ENCODE data around the gene RIIAD1. TPM values are rescaled to one million over a fixed set of nuclear protein-coding genes. Genes with fewer than 3 reads are reported as not detected.
"Not testable (repeated sequence)": the region's sequence is repeated elsewhere in the genome, so short reads cannot be mapped to it uniquely, and the experiment has no call there.

The RIIAD1 gene
- polyA plus RNA-seq, result 13.5 TPM
- long read RNA-seq, donor 1, result 0 reads
- long read RNA-seq, donor 2, partial matches to known transcripts, result 0 of 1 reads
- long read RNA-seq, donor 2, other reads (novel, unspliced or antisense), result 0 of 1 reads
- long read RNA-seq, donor 3, result 0 reads
- long read RNA-seq, donor 4, result 0 reads
- long read RNA-seq, donor 5, partial matches to known transcripts, result 0 of 2 reads
- long read RNA-seq, donor 5, other reads (novel, unspliced or antisense), result 0 of 2 reads
- long read RNA-seq, donor 6, partial matches to known transcripts, result 0 of 5 reads
- long read RNA-seq, donor 6, other reads (novel, unspliced or antisense), result 5 of 5 reads
- long read RNA-seq, donor 7, partial matches to known transcripts, result 0 of 1 reads
- long read RNA-seq, donor 7, other reads (novel, unspliced or antisense), result 0 of 1 reads
- long read RNA-seq, donor 8, partial matches to known transcripts, result 0 of 14 reads
- long read RNA-seq, donor 8, other reads (novel, unspliced or antisense), result 12 of 14 reads
- long read RNA-seq, donor 9, partial matches to known transcripts, result 0 of 5 reads
- long read RNA-seq, donor 9, other reads (novel, unspliced or antisense), result 5 of 5 reads
- long read RNA-seq, donor 10, partial matches to known transcripts, result 0 of 10 reads
- long read RNA-seq, donor 10, other reads (novel, unspliced or antisense), result 9 of 10 reads
- long read RNA-seq, donor 11, result 0 reads

- DNase-seq, result no peak
- H3K4me1 ChIP-seq (ENCODE audit: control insufficient read depth, insufficient read depth, low read length), result peaks cover 29% of the 10 kb centered on the region
- peak within 1 kb of the TSS; percentile 47 for H3K27ac ChIP-seq (ENCODE audit: low read length)
- no peaks in the 10 kb centered on the region for H3K36me3 ChIP-seq (ENCODE audit: control insufficient read depth, insufficient read depth, low read length)
- no peaks in the 10 kb centered on the region for H3K9me3 ChIP-seq (ENCODE audit: control insufficient read depth, low read depth, low read length)
- peak within 1 kb of the TSS; percentile 33 for H3K4me3 ChIP-seq (ENCODE audit: low read length)
- no CpG with 5 or more reads among the region's 44 CpGs for WGBS (ENCODE audit: insufficient coverage, low lambda C conversion rate)
- no peaks in the 10 kb centered on the region for H3K27me3 ChIP-seq (ENCODE audit: control insufficient read depth, insufficient read depth, low read length)
These were observed at the start of gene RIIAD1 for GRCh38 chr1:151720974-151721787. TSS of gene RIIAD1 (plus strand) at chr1:151721522. CDS start at chr1:151721537, 15 bp downstream.

GRCh38 chr1:151673407-151673806 lies 47.9 kb upstream of the RIIAD1 start:
- H3K36me3 ChIP-seq (ENCODE audit: control insufficient read depth, insufficient read depth, low read length), result peaks cover 13% of the 10 kb centered on the region
- no peaks in the 10 kb centered on the region for H3K27me3 ChIP-seq (ENCODE audit: control insufficient read depth, insufficient read depth, low read length)
- WGBS (ENCODE audit: insufficient coverage, low lambda C conversion rate), result 57% methylated on average over 1 of the region's 1 CpG

GRCh38 chr1:151680391-151680790 lies 40.9 kb upstream of the RIIAD1 start:
- 60% methylated on average over 1 of the region's 4 CpGs for WGBS (ENCODE audit: insufficient coverage, low lambda C conversion rate)

More at GRCh38 chr1:151673407-151673806, 47.9 kb upstream of the RIIAD1 start:
- Histone ChIP-seq H3K4me1 (ENCODE audit: control insufficient read depth, insufficient read depth, low read length) (no peaks in the 10 kb centered on the region), H3K4me3 (ENCODE audit: low read length) (no peak overlapping the region), H3K9me3 (ENCODE audit: control insufficient read depth, low read depth, low read length) (no peaks in the 10 kb centered on the region), H3K27ac (ENCODE audit: low read length) (no peak overlapping the region)
- DNase-seq, result no peak

GRCh38 chr1:151680826-151681225 lies 40.5 kb upstream of the RIIAD1 start:
- Histone ChIP-seq H3K9me3 (ENCODE audit: control insufficient read depth, low read depth, low read length) (no peaks in the 10 kb centered on the region), H3K4me3 (ENCODE audit: low read length) (no peak overlapping the region), H3K27ac (ENCODE audit: low read length) (no peak overlapping the region), H3K4me1 (ENCODE audit: control insufficient read depth, insufficient read depth, low read length) (no peaks in the 10 kb centered on the region), H3K27me3 (ENCODE audit: control insufficient read depth, insufficient read depth, low read length) (no peaks in the 10 kb centered on the region), H3K36me3 (ENCODE audit: control insufficient read depth, insufficient read depth, low read length) (peaks cover 9% of the 10 kb centered on the region)
- no CpG with 5 or more reads among the region's 3 CpGs for WGBS (ENCODE audit: insufficient coverage, low lambda C conversion rate)
- no peak for DNase-seq

More at GRCh38 chr1:151680391-151680790, 40.9 kb upstream of the RIIAD1 start:
- no peak for DNase-seq
- Histone ChIP-seq H3K27ac (ENCODE audit: low read length) (no peak overlapping the region), H3K27me3 (ENCODE audit: control insufficient read depth, insufficient read depth, low read length) (no peaks in the 10 kb centered on the region), H3K9me3 (ENCODE audit: control insufficient read depth, low read depth, low read length) (no peaks in the 10 kb centered on the region), H3K4me1 (ENCODE audit: control insufficient read depth, insufficient read depth, low read length) (no peaks in the 10 kb centered on the region), H3K36me3 (ENCODE audit: control insufficient read depth, insufficient read depth, low read length) (peaks cover 6% of the 10 kb centered on the region), H3K4me3 (ENCODE audit: low read length) (no peak overlapping the region)

GRCh38 chr1:151681923-151682322 lies 39.4 kb upstream of the RIIAD1 start:
- H3K9me3 ChIP-seq (ENCODE audit: control insufficient read depth, low read depth, low read length), result no peaks in the 10 kb centered on the region
- no peak overlapping the region for H3K27ac ChIP-seq (ENCODE audit: low read length)
- no peaks in the 10 kb centered on the region for H3K27me3 ChIP-seq (ENCODE audit: control insufficient read depth, insufficient read depth, low read length)
- peaks cover 12% of the 10 kb centered on the region for H3K36me3 ChIP-seq (ENCODE audit: control insufficient read depth, insufficient read depth, low read length)
- H3K4me1 ChIP-seq (ENCODE audit: control insufficient read depth, insufficient read depth, low read length), result no peaks in the 10 kb centered on the region
- H3K4me3 ChIP-seq (ENCODE audit: low read length), result no peak overlapping the region
- WGBS (ENCODE audit: insufficient coverage, low lambda C conversion rate), result 80% methylated on average over 1 of the region's 2 CpGs
- no peak for DNase-seq

GRCh38 chr1:151682901-151683300 lies 38.4 kb upstream of the RIIAD1 start:
- not testable (repeated sequence) for DNase-seq; H3K27ac ChIP-seq (ENCODE audit: low read length); H3K27me3 ChIP-seq (ENCODE audit: control insufficient read depth, insufficient read depth, low read length); H3K4me1 ChIP-seq (ENCODE audit: control insufficient read depth, insufficient read depth, low read length); H3K9me3 ChIP-seq (ENCODE audit: control insufficient read depth, low read depth, low read length); H3K4me3 ChIP-seq (ENCODE audit: low read length)
- 100% methylated on average over 2 of the region's 7 CpGs for WGBS (ENCODE audit: insufficient coverage, low lambda C conversion rate)
- peaks cover 16% of the 10 kb centered on the region for H3K36me3 ChIP-seq (ENCODE audit: control insufficient read depth, insufficient read depth, low read length)

GRCh38 chr1:151684128-151684527 lies 37.2 kb upstream of the RIIAD1 start:
- DNase-seq, result no peak
- no peaks in the 10 kb centered on the region for H3K4me1 ChIP-seq (ENCODE audit: control insufficient read depth, insufficient read depth, low read length)
- H3K27ac ChIP-seq (ENCODE audit: low read length), result no peak overlapping the region
- no peak overlapping the region for H3K4me3 ChIP-seq (ENCODE audit: low read length)
- no peaks in the 10 kb centered on the region for H3K9me3 ChIP-seq (ENCODE audit: control insufficient read depth, low read depth, low read length)
- no peaks in the 10 kb centered on the region for H3K27me3 ChIP-seq (ENCODE audit: control insufficient read depth, insufficient read depth, low read length)
- peaks cover 19% of the 10 kb centered on the region for H3K36me3 ChIP-seq (ENCODE audit: control insufficient read depth, insufficient read depth, low read length)
- WGBS (ENCODE audit: insufficient coverage, low lambda C conversion rate), result 90% methylated on average over 2 of the region's 2 CpGs

- Histone ChIP-seq H3K36me3 (ENCODE audit: control insufficient read depth, insufficient read depth, low read length) (peaks cover 22% of the 10 kb centered on the region), H3K9me3 (ENCODE audit: control insufficient read depth, low read depth, low read length) (no peaks in the 10 kb centered on the region), H3K27ac (ENCODE audit: low read length) (no peak overlapping the region), H3K4me3 (ENCODE audit: low read length) (no peak overlapping the region), H3K4me1 (ENCODE audit: control insufficient read depth, insufficient read depth, low read length) (no peaks in the 10 kb centered on the region), H3K27me3 (ENCODE audit: control insufficient read depth, insufficient read depth, low read length) (no peaks in the 10 kb centered on the region)
- WGBS (ENCODE audit: insufficient coverage, low lambda C conversion rate), result no CpG with 5 or more reads among the region's 2 CpGs
- DNase-seq, result no peak
These were observed 34.8 kb upstream of the RIIAD1 start for GRCh38 chr1:151686561-151686960.

GRCh38 chr1:151689494-151689893 lies 31.8 kb upstream of the RIIAD1 start:
- Histone ChIP-seq H3K27ac (ENCODE audit: low read length) (no peak overlapping the region), H3K36me3 (ENCODE audit: control insufficient read depth, insufficient read depth, low read length) (peaks cover 35% of the 10 kb centered on the region), H3K9me3 (ENCODE audit: control insufficient read depth, low read depth, low read length) (no peaks in the 10 kb centered on the region), H3K27me3 (ENCODE audit: control insufficient read depth, insufficient read depth, low read length) (no peaks in the 10 kb centered on the region), H3K4me1 (ENCODE audit: control insufficient read depth, insufficient read depth, low read length) (no peaks in the 10 kb centered on the region), H3K4me3 (ENCODE audit: low read length) (no peak overlapping the region)
- DNase-seq, result no peak
- no CpG with 5 or more reads among the region's 4 CpGs for WGBS (ENCODE audit: insufficient coverage, low lambda C conversion rate)

- Histone ChIP-seq H3K27ac (ENCODE audit: low read length) (no peak overlapping the region), H3K4me1 (ENCODE audit: control insufficient read depth, insufficient read depth, low read length) (no peaks in the 10 kb centered on the region), H3K36me3 (ENCODE audit: control insufficient read depth, insufficient read depth, low read length) (peaks cover 37% of the 10 kb centered on the region), H3K9me3 (ENCODE audit: control insufficient read depth, low read depth, low read length) (no peaks in the 10 kb centered on the region), H3K4me3 (ENCODE audit: low read length) (no peak overlapping the region), H3K27me3 (ENCODE audit: control insufficient read depth, insufficient read depth, low read length) (no peaks in the 10 kb centered on the region)
- 100% methylated on average over 1 of the region's 3 CpGs for WGBS (ENCODE audit: insufficient coverage, low lambda C conversion rate)
- no peak for DNase-seq
These were observed 29.1 kb upstream of the RIIAD1 start for GRCh38 chr1:151692226-151692625.
